ENCODE results near the gene PRKCE.

DNA sequence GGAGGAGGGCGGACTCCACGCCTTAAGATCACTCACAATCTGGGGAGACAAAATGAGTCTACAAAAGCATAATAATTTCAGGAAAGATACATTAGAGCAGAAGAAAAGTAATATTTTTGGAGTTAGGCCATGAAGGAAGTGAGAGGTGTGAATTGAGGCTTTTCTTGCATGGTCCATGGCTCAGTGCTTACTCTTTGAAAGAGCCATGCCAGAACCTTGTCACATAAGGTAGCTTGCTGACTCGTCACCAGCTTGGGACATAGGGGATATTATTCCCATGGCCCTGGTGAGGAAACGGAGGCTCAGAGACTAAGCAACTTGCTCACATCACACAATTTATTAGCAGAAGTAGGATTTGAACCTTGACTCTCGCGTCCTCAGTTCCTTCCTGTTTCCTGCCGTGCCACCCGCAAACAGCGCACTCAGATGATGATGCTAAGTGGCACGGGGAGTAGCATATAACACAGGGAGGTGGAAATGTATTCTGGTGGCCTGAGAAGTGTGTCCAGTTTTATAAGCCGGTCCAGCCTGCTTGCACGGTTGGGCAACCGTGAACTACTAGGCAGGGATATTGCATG, 333.5 kb downstream of the PRKCE start:
- no peak for TF ChIP-seq CTCF (IDR thresholded peaks at IDR 0.05)
- no peak for TF ChIP-seq SIN3A (IDR thresholded peaks at IDR 0.05; ENCODE audit: borderline replicate concordance, insufficient read depth, low read depth, low read length)
- TF ChIP-seq POLR2AphosphoS5 (IDR thresholded peaks at IDR 0.05; ENCODE audit: low read depth, low read length), result no peak
